ENCODE data around the gene GPNMB. TPM values are rescaled to one million over a fixed set of nuclear protein-coding genes. Genes with fewer than 3 reads are reported as not detected.

Gene GPNMB
- total RNA-seq, 1 donor from 2014 or later: 208 TPM

DNA sequence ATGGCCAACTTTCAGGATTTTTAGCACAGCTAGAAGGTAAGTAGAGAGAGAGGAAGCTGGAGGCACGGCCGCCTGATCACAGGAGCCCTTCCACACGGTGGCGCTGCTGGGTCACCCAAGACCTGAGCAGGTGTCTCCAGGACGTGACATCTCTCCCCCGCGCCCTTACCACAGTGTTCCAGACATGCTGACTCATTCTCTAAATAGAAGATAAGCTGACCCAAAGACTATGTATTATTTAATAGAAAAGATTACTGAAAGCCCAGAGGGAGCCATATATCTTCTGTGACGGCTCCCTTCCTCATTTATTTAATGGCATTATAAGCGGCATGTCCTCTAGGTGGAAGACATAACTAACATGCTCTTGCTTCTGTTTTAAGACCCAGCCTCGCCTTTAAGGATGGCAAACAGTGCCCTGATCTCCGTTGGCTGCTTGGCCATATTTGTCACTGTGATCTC lies 26.6 kb downstream of the GPNMB start:
- peak; percentile 17 for DNase-seq

GRCh38 chr7:23275912-23276311 lies 29.3 kb downstream of the GPNMB start:
- DNase-seq: no peak

DNA sequence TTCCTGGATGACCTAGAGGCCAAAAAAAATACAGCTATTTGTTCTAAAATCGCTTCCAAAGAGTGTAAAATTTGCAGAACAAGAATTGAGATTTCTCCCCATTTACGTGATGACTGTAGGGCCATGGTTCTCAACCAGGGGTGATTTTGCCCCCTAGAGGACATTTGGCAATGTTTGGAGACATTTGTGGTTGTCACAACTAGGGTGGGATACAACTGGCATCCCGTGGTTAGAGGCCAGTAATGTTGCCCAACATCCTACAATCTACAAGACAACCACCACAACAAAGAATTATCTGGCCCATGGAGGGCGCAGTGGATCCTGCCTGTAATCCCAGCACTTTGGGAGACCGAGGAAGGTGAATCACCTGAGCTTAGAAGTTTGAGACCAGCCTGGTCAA lies 29.8 kb downstream of the GPNMB start:
- DNase-seq: no peak

DNA sequence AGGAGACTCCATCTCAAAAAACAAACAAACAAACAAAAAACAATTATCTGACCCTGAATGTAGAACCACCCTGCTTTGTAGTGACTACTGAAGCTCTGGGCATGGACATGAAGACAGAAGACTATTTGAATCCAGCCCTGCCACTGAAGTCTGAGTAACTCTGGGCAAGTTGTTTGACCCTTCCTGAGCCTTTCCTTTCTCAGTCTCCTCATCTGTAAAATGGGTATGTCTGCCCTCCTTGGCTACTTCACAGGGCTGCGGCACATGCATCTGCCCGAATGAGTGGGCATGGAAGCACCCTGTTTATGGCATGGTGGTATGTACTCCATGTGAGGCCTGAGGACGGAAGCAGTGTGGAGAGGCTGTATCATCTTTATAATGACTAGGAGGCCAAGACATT lies 30.4 kb downstream of the GPNMB start:
- DNase-seq: no peak

DNA sequence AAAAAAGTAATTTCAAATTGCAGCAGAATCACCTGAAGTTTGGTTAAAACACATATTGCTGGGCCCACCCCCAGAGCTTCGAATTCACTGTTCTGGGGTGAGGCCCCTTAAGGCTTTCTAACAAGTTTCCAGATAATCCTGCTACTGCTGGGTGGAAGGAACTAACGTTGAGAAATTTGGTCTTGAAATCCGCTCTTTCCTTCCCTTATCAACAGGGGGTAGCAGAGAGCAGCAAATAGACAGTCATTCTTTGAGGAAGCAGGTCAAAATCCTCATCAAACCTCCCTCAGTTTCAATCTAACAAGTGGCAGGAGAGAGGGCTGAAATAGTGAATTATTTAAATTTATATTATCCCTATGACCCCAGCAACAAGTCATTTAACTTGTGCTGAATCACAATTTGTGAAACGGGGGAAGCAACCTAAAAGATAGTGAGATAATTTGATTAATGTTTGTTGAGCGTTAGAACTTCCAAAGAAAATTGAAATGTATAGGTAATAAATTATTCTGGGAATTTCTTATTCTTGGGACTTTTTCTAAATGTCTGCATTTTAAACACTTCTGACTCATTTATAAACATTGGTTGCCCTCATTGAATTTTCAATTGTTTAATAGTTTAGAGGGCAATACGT lies 30.9 kb downstream of the GPNMB start:
- DNase-seq: peak; percentile 35

- DNase-seq: no peak
Measured at GRCh38 chr7:23279819-23280525, 33.4 kb downstream of the GPNMB start.

DNA sequence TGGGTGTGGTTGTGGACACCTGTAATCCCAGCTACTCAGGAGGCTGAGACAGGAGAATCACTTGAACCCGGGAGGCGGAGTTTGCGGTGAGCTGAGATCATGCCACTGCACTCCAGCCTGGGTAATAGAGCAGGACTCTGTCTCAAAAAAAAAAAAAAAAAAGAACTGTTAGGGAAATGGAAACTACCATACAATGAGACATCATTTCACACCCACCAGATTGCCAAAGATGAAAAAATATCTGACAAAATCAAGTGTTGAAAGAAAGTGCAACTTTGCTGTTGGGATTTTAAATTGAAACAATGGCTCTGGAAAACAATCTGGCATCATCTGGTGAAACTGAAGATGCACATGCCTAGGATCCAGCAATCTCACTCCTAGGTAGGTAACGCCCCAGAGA lies 36.5 kb downstream of the GPNMB start:
- no peak for DNase-seq

- DNase-seq: no peak
Measured at GRCh38 chr7:23284871-23285270, 38.3 kb downstream of the GPNMB start.

DNA sequence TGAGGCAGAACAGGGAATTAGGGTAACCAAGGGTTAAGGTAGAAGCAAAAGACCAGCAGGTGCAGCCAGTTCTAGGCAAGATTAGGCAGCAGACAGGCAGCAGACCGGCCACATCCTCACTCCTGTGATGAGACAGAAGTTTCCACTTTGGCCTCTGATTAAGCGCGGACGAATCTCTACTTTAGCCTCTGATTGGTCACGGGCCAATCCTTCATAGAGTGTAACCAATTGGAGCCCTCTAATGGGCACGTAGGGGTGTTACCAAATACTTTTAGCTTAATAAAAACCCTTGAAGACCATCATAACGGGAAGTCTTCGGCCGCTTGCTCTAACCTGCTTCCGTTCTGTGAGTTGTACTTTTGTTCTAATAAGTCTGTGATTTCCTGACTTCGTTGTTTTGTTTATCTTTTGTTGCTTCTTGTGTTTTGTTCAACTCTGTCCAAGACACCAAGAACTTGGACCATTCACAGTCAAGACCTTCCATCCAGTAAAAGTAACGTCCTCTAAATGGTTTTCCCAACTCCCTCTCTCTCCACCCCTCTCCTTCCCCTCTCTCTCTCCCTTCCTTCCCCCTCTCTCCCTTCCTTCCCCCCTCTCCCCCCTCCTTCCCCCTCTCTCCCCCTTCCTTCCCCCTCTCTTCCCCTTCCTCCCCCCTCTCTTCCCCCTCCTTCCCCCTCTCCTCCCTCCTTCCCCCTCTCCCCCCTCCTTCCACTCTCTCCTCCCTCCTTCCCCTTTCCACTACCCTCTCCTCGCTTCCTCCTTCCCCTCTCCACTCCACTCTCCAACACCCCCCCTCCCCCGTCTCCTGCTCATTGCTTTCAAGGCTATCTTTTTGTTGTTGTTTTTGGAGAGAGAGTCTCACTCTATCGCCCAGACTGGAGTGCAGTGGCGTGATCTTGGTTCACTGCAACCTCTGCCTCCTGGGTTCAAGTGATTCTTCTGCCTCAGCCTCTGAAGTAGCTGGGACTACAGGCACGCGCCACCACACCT lies 39.4 kb downstream of the GPNMB start:
- DNase-seq: no peak

- no peak for DNase-seq
Measured at GRCh38 chr7:23287612-23288011, 41.0 kb downstream of the GPNMB start.

DNA sequence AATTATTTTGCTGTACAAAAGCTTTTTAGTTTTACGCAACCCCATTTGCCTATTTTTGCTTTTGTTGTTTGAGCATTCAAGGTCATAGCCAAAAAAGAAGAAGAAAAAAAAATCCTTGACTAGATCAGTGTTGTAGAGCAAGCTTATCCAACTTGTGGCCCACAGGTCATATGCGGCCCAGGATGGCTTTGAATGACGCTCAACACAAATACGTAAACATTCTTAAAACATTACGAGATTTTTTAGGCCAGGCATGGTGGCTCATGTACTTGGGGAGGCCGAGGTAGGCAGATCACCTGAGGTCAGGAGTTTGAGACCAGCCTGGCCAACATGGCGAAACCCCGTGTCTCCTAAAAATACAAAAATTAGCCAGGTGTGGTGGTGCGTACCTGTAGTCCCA lies 44.4 kb downstream of the GPNMB start:
- DNase-seq: no peak

GRCh38 chr7:23291957-23292560 lies 45.5 kb downstream of the GPNMB start:
- no peak for DNase-seq

DNA sequence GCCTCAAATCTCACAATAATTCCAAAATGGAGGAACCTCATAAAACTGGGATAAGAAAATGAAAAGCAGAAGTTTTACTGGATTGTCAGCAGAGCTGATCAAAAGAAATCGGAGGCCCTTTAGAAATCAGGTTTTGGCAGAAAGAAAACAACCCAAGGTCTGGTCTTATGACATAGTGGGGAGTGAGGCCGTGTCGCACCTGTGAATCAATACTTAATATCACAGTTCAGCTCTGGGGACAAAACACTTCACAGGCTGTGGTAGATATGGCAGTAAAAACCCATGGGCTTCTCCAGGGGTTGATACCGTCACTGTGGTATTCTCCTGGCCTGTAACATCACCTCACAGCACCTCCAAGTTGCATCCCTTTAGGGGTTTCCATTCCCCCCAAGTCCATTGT lies 46.0 kb downstream of the GPNMB start:
- DNase-seq: no peak

DNA sequence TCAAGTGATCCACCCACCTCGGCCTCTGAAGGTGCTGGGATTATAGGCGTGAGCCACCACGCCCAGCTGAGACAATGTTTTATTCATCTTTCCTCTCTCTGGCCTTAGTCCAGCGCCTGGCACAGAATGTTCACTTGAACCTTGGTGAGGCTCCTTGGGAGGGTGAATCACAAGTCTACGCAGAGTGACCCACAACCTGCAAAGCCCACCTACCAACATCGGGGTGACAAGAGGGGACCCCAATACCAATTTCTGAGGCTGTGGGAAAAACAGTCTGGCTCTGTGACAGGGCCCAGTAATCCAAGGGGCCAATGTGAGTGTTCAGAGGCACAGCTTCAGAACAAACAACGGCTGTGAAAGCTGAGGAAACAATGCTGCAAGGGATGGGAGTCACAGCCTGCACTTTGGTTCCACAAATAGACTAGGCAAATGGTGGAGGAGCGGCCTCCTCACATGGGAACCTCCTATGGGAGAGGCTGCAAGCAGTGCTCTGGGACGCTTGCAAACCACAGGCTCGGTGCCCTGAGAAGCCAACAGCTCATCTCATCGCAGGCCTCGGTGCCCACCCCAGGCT lies 47.0 kb downstream of the GPNMB start:
- no peak for DNase-seq

DNA sequence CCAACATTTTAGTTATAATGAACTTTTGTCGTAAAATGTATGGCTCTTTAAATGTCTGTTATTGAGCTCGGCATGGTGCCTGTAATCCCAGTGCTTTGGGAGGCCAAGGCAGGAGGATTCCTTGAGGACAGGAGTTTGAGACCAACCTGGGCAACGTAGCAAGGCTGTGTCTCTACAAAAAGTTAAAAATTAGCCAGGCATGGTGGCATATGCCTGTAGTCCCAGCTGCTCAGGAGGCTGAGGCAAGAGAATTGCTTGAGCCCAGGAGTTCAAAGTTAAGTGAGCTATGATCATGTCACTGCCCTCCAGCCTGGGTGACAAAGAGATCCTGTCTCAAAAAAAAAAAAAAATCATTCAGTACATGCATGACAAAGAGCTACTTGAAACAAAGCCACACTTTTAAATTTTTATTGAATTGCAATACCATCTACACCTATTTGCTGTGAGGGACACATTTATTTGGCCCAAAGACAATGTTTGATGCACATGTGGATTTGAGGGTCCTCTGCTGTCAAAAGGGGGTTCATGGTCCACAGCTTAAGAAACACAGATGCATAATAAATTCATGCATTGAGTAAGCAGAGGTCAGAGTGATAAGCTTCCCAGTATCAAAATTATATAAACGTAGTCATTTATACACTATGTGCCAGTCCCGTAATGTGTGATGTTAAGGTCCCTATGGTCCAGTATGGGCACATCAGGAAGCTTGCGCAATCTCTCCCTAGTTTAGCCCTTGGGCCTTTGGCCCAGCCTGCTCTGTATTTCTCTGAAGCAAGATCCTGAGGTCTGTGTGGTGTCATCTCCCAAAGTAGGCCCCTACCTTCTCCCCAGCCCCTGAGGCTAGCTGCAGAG lies 48.2 kb downstream of the GPNMB start:
- DNase-seq: no peak

DNA sequence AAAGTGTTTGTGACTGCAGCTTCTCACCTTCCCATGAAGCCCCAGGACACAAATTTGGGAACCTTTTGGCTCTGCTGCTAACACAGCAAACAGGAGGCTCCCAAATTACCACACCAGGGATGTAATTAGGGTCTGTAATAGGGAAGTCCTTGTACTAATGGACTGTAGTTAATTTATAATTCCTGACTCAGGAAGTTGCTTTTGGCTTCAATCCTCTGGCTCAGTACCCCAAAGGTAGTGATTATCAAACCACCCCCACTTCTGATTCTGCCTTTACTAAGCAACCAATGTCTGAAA lies 48.8 kb downstream of the GPNMB start:
- no peak for DNase-seq

DNA sequence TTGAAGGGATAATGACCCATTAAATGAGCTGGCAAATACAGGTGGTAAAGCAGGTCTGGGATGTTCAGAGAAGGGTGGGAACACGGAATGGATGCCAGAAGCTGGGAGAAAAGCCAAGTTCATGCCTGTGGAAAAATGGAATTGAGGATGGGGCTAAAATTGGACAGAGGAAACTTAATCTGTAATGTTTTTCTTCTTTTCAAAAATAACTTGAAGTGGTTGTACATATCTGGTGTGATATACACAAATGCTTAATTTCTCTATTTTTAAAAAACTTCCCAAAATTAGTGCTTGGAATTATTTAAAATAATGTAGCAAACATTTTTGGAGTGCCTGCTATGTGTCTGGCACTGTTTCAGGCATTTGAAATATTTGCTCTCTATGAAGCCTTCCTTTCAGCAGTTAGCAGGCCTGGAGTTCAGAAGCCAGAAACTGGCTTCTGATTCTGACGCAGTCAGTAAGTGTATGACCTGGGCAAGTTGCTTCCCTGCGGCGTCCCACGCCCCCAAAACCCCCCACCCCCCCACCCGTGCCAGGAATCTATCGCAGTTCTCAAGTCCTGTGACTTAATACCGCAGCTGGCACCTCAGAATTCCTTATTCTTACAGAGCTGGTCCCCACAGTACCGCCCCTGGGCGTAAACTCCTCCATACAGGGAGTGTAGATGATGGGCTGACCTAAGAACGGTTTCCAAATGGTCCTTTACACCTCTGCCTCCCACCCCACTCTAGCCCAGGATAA lies 51.7 kb downstream of the GPNMB start:
- DNase-seq: peak; percentile 33

DNA sequence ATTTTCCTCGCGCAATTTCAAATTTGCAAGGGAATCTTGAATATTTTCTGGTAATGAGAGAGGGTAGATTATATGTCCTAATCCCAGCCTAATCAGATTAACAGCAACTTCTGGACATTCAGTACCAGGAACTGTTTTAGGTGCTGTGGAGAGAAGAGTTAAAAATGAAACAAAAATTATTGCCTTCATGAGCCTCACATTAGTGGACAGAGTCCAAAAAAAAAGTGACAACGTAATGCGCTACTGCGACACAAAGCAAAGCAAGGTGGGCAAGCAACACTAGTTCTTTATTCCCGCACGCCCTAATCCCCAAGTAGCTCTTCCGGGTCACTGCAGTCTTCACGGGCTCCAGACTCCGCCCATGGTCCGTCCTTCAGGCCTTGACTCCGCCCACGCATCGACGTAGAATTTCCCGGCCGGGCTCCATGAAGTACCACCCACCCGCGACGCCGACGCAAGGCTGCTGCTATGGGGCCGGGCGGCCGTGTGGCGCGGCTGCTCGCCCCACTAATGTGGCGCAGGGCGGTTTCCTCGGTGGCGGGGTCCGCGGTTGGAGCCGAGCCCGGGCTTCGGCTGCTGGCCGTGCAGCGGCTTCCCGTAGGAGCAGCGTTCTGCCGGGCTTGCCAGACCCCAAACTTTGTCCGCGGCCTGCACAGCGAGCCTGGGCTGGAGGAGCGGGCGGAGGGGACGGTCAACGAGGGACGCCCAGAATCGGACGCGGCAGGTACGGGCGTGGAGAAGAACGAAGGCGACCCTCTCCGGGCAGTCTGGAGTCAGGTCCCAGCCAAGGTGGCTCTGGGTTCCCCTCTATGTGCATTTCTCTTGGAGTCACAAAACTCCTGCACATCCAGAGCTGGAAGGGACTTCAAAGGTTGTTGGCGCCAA lies 52.6 kb downstream of the GPNMB start, which contains the start of gene MALSU1:
Gene MALSU1, plus strand, starts transcription at position 455 of the 885 bp plus-strand sequence. Its CDS starts 14 bp downstream, at position 469.
- DNase-seq: peak; percentile 98

- no peak for DNase-seq
Measured at GRCh38 chr7:23299770-23300300, 53.3 kb downstream of the GPNMB start.

Data from skin of body (tissue), 2 donors.